Stomach (tissue), 9 donors: ENCODE measurements around the gene FOSL1. TPM values are rescaled to one million over a fixed set of nuclear protein-coding genes. Genes with fewer than 3 reads are reported as not detected.

Experiments used
- DNase-seq, 2 donors: peaks; one replicate each; pipeline versions ENCODE4 v3.0.0 to v3.0.0-alpha.2; 2013 to 2019
- H3K27ac ChIP-seq, 5 donors: fragments of 200-600 bp in 4 of 5; sonication (generic) in 4 of 5; one replicate each; pipeline ENCODE4 v1.5.1; 2013 to 2019; ENCODE audit warnings: mild to moderate bottlenecking in 1 of 5, moderate library complexity in 1 of 5
- H3K27me3 ChIP-seq, 3 donors: fragments of 200-600 bp; sonication (generic); one replicate each; pipeline ENCODE4 v1.5.1; 2017 to 2019; ENCODE audit warnings: mixed run types in 1 of 3
- H3K36me3 ChIP-seq, 4 donors: fragments of 200-600 bp; sonication (generic); 1 replicate in 3 of 4; 2 replicates in 1 of 4; pipeline ENCODE4 v1.5.1; 2016 to 2019
- H3K4me1 ChIP-seq, 4 donors: fragments of 200-600 bp; sonication (generic); one replicate each; pipeline ENCODE4 v1.5.1; 2016 to 2019
- H3K4me3 ChIP-seq, 4 donors: fragments of 200-600 bp; sonication (generic) in 3 of 4; one replicate each; pipeline ENCODE4 v1.5.1; 2016 to 2019; ENCODE audit warnings: mild to moderate bottlenecking in 1 of 4
- H3K9me3 ChIP-seq, 4 donors: fragments of 200-600 bp; sonication (generic); one replicate each; pipeline ENCODE4 v1.5.1; 2016 to 2019
- CTCF ChIP-seq, 7 experiments: fragments of 450-650 bp in 4 of 7; fragments of 200-600 bp in 3 of 7; sonication (generic) in 3 of 7; IDR thresholded peaks; one replicate each; pipeline ENCODE4 v1.5.1; 2016 to 2019; ENCODE audit warnings: antibody characterized with exemption in 7 of 7, control low read depth in 2 of 7, mild to moderate bottlenecking in 1 of 7
- EP300 ChIP-seq: sonication (generic); formaldehyde crosslinking; IDR thresholded peaks from one replicate; pipeline ENCODE4 v1.6.1; 2017; ENCODE audit warnings: antibody characterized with exemption
- POLR2A ChIP-seq, 4 donors: fragments of 450-650 bp; IDR thresholded peaks; one replicate each; pipeline ENCODE4 v1.6.1; 2016; ENCODE audit warnings: antibody characterized with exemption in 4 of 4, control low read depth in 2 of 4, mild to moderate bottlenecking in 1 of 4, moderate library complexity in 1 of 4
- POLR2AphosphoS5 ChIP-seq, 3 donors: sonication (generic); formaldehyde crosslinking; IDR thresholded peaks; one replicate each; pipeline ENCODE4 v1.6.1; 2016; ENCODE audit warnings: antibody characterized with exemption in 3 of 3
- WGBS, 5 donors: extraction: QIAGEN DNeasy Blood & Tissue Kit in 3 of 5; methylation state at CpG; one replicate each; pipeline versions ENCODE4 v1.1.5 to v1.1.7; 2013 to 2018; 5-methylcytosine and 5-hydroxymethylcytosine counted together
- intact Hi-C: fragments of 100-400 bp; cut with DNase I; formaldehyde crosslinking; loops from one replicate; pipeline ENCODE4 v1.15.1; 2023; ENCODE audit warnings: low total_unique reads
- polyA plus RNA-seq, 3 donors: library from polyadenylated mRNA; stranded (reverse); fragments of 200-250 nt; gene quantifications; one replicate each; pipeline ENCODE4 v1.2.3, GENCODE V29; 2013
- total RNA-seq, 5 donors: library from RNA; depleted of rRNA; stranded (reverse); fragments of >200 nt; gene quantifications; one replicate each; pipeline versions ENCODE4 v1.1.0 to v1.2.3, GENCODE V29; 2014 to 2016
- donor health status: healthy with polysubstance abuse.
- donor health status: Bipolar disorder and iron deficiency.
- donor health status: healthy.

The FOSL1 gene
- total and polyA plus RNA-seq, 8 donors: 1.7 to 43.3 (median 10.6) TPM; not detected in 2

- Histone ChIP-seq H3K27me3 (no peaks in the 10 kb centered on the region), H3K9me3 (no peaks in the 10 kb centered on the region), H3K4me3 (no peak overlapping the region), H3K4me1 (peaks cover 26 to 56% (median 36%) of the 10 kb centered on the region in 4 donors), H3K27ac (peak overlapping the region in 1 of 5 donors; percentile 20), H3K36me3 (peaks cover 30 to 76% (median 64%) of the 10 kb centered on the region in 4 donors)
- 81 to 87% (median 84%) methylated on average over 14 to 19 of the region's 19 CpGs for WGBS, 5 donors
- no peak for DNase-seq
- TF ChIP-seq EP300 (no peak), POLR2AphosphoS5 (IDR thresholded peaks at IDR 0.05) (no peak)
- intact Hi-C loops: no loop called here
Measured at GRCh38 chr11:65868076-65868667, 32.0 kb downstream of the FOSL1 start.

- 60 to 71% (median 63%) methylated on average over 27 to 29 of the region's 29 CpGs for WGBS, 5 donors
- TF ChIP-seq EP300: no peak
- no peak for TF ChIP-seq POLR2AphosphoS5 (IDR thresholded peaks at IDR 0.05)
- TF ChIP-seq CTCF (IDR thresholded peaks at IDR 0.05): no peak
- no peak for TF ChIP-seq POLR2A (IDR thresholded peaks at IDR 0.05)
- peaks cover 37 to 83% (median 71%) of the 10 kb centered on the region in 4 donors for H3K36me3 ChIP-seq
- DNase-seq: no peak
- no peaks in the 10 kb centered on the region for H3K27me3 ChIP-seq
- no peak overlapping the region for H3K4me3 ChIP-seq
- H3K9me3 ChIP-seq: no peaks in the 10 kb centered on the region
- intact Hi-C loops: no loop called here
- H3K4me1 ChIP-seq: peaks cover 20 to 58% (median 34%) of the 10 kb centered on the region in 4 donors
- H3K27ac ChIP-seq: no peak overlapping the region
Measured at GRCh38 chr11:65867284-65868071, 32.7 kb downstream of the FOSL1 start.

GRCh38 chr11:65866509-65867283 is 33.5 kb downstream of the FOSL1 start:
- peaks cover 43 to 91% (median 79%) of the 10 kb centered on the region in 4 donors for H3K36me3 ChIP-seq
- no peak for DNase-seq
- TF ChIP-seq EP300 (no peak), POLR2A (IDR thresholded peaks at IDR 0.05) (no peak), POLR2AphosphoS5 (IDR thresholded peaks at IDR 0.05) (no peak), CTCF (IDR thresholded peaks at IDR 0.05) (no peak)
- WGBS, 5 donors: 83 to 89% (median 86%) methylated on average over 18 to 21 of the region's 21 CpGs
- H3K27me3 ChIP-seq: no peaks in the 10 kb centered on the region
- intact Hi-C loops: no loop called here
- H3K4me1 ChIP-seq: peaks cover 18 to 59% (median 36%) of the 10 kb centered on the region in 4 donors
- H3K9me3 ChIP-seq: no peaks in the 10 kb centered on the region
- no peak overlapping the region for H3K27ac ChIP-seq
- H3K4me3 ChIP-seq: no peak overlapping the region

- intact Hi-C loops: no loop called here
- H3K27ac ChIP-seq: no peak overlapping the region
- 75 to 91% (median 85%) methylated on average over 9 of the region's 9 CpGs for WGBS, 5 donors
- H3K36me3 ChIP-seq: peaks cover 43 to 88% (median 78%) of the 10 kb centered on the region in 4 donors
- DNase-seq: no peak
- no peak overlapping the region for H3K4me3 ChIP-seq
- no peak for TF ChIP-seq CTCF (IDR thresholded peaks at IDR 0.05)
- TF ChIP-seq POLR2AphosphoS5 (IDR thresholded peaks at IDR 0.05): no peak
- no peak for TF ChIP-seq EP300
- TF ChIP-seq POLR2A (IDR thresholded peaks at IDR 0.05): no peak
- H3K4me1 ChIP-seq: peaks cover 14 to 58% (median 35%) of the 10 kb centered on the region in 4 donors
- H3K27me3 ChIP-seq: no peaks in the 10 kb centered on the region
- no peaks in the 10 kb centered on the region for H3K9me3 ChIP-seq
Measured at GRCh38 chr11:65865550-65866172, 34.5 kb downstream of the FOSL1 start.
